Suprapubic skin (tissue), 3 donors: Measurements from ENCODE around the gene PTPRN2.

Experiments
- POLR2A ChIP-seq, 2 donors: fragments of 450-650 bp; IDR thresholded peaks; one replicate each; pipeline ENCODE4 v1.6.1; 2017; ENCODE audit warnings: antibody characterized with exemption in 2 of 2, mild to moderate bottlenecking in 2 of 2, moderate library complexity in 2 of 2
- TF ChIP-seq, protein P1 (sequence below), 2 donors: fragments of 200-600 bp in 1 of 2; fragments of 450-650 bp in 1 of 2; sonication (generic) in 1 of 2; IDR thresholded peaks; one replicate each; pipeline ENCODE4 v1.5.1; 2016 to 2019; ENCODE audit warnings: antibody characterized with exemption in 2 of 2, mild to moderate bottlenecking in 1 of 2, moderate library complexity in 1 of 2

DNA sequence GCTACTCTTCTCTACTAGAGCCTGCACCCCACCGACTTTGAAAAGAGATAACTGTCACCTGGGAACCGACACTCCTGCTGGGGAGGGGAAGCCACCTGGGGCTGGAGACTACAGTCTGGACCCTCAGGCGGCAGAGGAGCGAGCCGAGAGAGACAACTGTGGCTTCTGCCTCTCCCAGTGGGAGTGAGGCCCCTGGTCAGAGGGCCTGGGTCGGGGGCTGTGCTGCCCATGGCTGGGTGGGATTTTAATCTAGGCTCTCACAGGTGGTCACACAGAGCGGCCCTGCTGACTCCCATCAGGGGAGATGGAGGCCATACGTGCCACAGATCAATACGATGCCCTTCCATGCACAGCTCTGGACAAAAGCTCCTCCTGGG lies 878.7 kb downstream of the PTPRN2 start:
- TF ChIP-seq, protein P1, sequence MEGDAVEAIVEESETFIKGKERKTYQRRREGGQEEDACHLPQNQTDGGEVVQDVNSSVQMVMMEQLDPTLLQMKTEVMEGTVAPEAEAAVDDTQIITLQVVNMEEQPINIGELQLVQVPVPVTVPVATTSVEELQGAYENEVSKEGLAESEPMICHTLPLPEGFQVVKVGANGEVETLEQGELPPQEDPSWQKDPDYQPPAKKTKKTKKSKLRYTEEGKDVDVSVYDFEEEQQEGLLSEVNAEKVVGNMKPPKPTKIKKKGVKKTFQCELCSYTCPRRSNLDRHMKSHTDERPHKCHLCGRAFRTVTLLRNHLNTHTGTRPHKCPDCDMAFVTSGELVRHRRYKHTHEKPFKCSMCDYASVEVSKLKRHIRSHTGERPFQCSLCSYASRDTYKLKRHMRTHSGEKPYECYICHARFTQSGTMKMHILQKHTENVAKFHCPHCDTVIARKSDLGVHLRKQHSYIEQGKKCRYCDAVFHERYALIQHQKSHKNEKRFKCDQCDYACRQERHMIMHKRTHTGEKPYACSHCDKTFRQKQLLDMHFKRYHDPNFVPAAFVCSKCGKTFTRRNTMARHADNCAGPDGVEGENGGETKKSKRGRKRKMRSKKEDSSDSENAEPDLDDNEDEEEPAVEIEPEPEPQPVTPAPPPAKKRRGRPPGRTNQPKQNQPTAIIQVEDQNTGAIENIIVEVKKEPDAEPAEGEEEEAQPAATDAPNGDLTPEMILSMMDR (IDR thresholded peaks at IDR 0.05) = no peak
- no peak for TF ChIP-seq POLR2A (IDR thresholded peaks at IDR 0.05)
